22Rv1 (cell line): ENCODE measurements around the gene CDC73.

Experiments used
- H3K27ac ChIP-seq: fragments of 450-650 bp; 2 replicates; pipeline ENCODE4 v1.5.1; 2017
- ZFX ChIP-seq: fragments of 450-650 bp; IDR thresholded peaks from 2 replicates; pipeline ENCODE4 v1.6.1; 2017; ENCODE audit warnings: antibody characterized with exemption, borderline replicate concordance
- TF ChIP-seq, protein P1 (sequence below): fragments of 450-650 bp; IDR thresholded peaks from 2 replicates; pipeline ENCODE4 v1.5.1; 2017; ENCODE audit warnings: mild to moderate bottlenecking

Gene CDC73

DNA sequence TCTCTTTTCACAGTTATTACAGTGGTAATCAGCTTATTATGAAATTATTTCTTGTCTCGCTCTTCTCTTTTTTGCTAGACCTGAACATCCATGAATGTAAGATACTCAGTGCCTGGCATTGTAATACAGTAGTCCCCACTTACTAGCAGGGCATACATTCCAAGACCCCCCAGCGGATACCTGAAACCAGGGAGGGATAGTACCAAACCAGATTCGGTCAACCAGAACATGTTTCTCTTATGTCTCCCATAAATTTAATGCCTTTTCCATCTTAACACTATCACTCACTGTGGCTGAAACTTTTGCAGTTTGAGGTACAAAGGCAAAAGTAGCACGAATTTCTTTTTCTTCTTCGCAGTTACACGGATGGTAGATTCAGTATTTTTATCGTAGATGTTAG is 89.2 kb downstream of the CDC73 start:
- H3K27ac ChIP-seq: no peak overlapping the region
- no peak for TF ChIP-seq ZFX
- TF ChIP-seq, protein P1, sequence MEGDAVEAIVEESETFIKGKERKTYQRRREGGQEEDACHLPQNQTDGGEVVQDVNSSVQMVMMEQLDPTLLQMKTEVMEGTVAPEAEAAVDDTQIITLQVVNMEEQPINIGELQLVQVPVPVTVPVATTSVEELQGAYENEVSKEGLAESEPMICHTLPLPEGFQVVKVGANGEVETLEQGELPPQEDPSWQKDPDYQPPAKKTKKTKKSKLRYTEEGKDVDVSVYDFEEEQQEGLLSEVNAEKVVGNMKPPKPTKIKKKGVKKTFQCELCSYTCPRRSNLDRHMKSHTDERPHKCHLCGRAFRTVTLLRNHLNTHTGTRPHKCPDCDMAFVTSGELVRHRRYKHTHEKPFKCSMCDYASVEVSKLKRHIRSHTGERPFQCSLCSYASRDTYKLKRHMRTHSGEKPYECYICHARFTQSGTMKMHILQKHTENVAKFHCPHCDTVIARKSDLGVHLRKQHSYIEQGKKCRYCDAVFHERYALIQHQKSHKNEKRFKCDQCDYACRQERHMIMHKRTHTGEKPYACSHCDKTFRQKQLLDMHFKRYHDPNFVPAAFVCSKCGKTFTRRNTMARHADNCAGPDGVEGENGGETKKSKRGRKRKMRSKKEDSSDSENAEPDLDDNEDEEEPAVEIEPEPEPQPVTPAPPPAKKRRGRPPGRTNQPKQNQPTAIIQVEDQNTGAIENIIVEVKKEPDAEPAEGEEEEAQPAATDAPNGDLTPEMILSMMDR: no peak

- H3K27ac ChIP-seq: no peak overlapping the region
- TF ChIP-seq, protein P1: no peak
- no peak for TF ChIP-seq ZFX
These were observed 89.7 kb downstream of the CDC73 start for GRCh38 chr1:193211539-193211938.

DNA sequence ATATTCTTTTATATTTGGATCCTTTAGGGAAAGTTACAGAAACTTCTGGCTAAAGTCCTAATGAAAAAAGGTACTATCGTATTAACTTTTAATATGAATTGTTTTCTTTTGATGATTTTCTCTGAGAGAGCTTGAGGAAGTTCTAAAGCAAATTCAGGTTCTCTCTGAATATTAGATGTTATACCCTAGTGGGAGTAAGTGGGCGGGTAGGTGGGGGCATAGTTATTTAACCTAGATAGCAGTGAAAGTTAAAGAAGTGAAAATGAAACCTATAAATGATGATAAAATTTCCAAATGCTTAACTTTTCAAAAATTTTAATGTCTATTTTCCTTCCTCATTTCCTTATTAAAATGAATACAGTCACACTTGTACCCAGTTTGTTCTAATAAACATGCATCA is 90.8 kb downstream of the CDC73 start:
- H3K27ac ChIP-seq: no peak overlapping the region

GRCh38 chr1:193213998-193214397 is 92.2 kb downstream of the CDC73 start:
- TF ChIP-seq, protein P1: no peak
- TF ChIP-seq ZFX: no peak
- H3K27ac ChIP-seq: no peak overlapping the region

More for the DNA sequence above, 90.8 kb downstream of the CDC73 start:
- TF ChIP-seq, protein P1: no peak
- TF ChIP-seq ZFX: no peak

- H3K27ac ChIP-seq: no peak overlapping the region
These were observed 95.1 kb downstream of the CDC73 start for GRCh38 chr1:193216920-193217319.

GRCh38 chr1:193219391-193219790 is 97.6 kb downstream of the CDC73 start:
- TF ChIP-seq ZFX: no peak
- no peak overlapping the region for H3K27ac ChIP-seq

More at GRCh38 chr1:193216920-193217319, 95.1 kb downstream of the CDC73 start:
- TF ChIP-seq ZFX: no peak
- TF ChIP-seq, protein P1: no peak

- TF ChIP-seq, protein P1: no peak
- no peak for TF ChIP-seq ZFX
These were observed 99.8 kb downstream of the CDC73 start for GRCh38 chr1:193221651-193222050.

DNA sequence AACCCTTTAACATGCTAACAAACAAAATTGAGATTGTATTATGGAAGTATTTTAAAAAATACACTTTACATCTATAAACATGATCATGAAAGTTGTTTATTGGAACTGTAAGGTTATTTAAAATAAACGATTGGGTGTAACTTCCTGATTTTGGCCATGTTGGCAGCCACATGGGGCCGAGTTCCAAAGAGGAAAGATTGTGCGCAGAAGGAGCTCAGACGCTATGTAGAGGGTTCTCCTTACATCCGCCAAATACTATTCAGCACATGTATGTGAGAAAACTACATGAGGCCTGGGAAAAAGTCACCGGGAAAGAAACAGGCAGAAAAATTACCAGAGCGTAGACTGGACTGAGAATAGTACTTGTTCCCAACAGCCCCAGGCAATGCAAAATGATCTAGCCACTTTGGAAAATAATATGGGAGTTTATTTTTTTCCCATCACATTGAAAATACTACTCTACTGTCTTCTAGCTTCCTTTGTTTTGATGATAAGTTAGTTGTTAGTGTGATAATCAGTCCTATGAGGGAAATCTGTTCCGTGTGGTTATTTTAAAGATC is 100.3 kb downstream of the CDC73 start:
- no peak for TF ChIP-seq ZFX
- TF ChIP-seq, protein P1: no peak
- no peak overlapping the region for H3K27ac ChIP-seq

More at GRCh38 chr1:193221651-193222050, 99.8 kb downstream of the CDC73 start:
- H3K27ac ChIP-seq: no peak overlapping the region
